WI38 (cell line): ENCODE results near the gene MYO3B.

Experiments used
- H3K4me3 ChIP-seq: 2 replicates; pipeline ENCODE4 v1.5.1; 2011; ENCODE audit warnings: low read depth, mild to moderate bottlenecking, control low read depth, low read length
- TF ChIP-seq, protein P1 (sequence below): IDR thresholded peaks from 2 replicates; pipeline ENCODE4 v1.5.1; 2012; ENCODE audit warnings: low read depth, mild to moderate bottlenecking, control low read depth, low read length

Gene MYO3B

DNA sequence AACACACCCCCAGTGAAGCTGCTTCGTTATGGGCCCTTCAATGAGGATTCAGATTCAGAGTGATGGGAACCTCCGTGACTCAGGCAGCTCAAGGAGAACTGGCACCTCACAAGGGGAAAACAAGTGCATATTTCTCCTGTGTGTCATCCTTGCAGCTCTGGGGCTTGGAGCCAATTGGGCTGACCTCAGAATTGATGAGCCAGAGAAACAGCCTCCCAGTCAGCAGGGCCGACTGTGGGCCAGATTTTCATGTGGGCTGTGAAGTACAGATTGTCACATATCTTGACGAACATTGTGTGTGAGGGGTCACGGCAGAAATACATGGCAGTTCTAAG, 347.6 kb downstream of the MYO3B start:
- TF ChIP-seq, protein P1, sequence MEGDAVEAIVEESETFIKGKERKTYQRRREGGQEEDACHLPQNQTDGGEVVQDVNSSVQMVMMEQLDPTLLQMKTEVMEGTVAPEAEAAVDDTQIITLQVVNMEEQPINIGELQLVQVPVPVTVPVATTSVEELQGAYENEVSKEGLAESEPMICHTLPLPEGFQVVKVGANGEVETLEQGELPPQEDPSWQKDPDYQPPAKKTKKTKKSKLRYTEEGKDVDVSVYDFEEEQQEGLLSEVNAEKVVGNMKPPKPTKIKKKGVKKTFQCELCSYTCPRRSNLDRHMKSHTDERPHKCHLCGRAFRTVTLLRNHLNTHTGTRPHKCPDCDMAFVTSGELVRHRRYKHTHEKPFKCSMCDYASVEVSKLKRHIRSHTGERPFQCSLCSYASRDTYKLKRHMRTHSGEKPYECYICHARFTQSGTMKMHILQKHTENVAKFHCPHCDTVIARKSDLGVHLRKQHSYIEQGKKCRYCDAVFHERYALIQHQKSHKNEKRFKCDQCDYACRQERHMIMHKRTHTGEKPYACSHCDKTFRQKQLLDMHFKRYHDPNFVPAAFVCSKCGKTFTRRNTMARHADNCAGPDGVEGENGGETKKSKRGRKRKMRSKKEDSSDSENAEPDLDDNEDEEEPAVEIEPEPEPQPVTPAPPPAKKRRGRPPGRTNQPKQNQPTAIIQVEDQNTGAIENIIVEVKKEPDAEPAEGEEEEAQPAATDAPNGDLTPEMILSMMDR = no peak
- H3K4me3 ChIP-seq = no peak overlapping the region

DNA sequence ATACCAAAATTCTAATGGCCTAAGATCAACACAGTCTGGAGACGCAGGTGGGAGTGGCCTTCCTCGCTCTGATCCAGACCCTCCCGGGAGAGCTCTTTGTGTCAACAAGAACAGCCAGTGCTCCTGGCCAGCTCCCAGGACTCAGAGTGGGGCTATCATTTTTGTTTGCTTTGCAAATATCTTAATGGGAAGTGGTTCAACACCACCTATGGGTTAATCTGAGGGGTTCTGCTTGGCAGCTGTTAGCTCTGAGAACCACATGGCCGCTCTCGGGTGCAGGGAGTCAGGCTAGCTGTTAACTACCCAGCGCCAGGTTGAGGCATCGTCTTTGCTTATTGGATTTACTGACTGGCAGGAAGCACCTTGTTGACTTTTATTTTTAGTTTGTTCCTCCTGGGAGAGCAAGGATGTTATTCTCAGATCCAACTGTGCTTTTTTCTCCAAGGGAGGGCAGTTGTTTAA, 352.4 kb downstream of the MYO3B start:
- TF ChIP-seq, protein P1 = no peak

DNA sequence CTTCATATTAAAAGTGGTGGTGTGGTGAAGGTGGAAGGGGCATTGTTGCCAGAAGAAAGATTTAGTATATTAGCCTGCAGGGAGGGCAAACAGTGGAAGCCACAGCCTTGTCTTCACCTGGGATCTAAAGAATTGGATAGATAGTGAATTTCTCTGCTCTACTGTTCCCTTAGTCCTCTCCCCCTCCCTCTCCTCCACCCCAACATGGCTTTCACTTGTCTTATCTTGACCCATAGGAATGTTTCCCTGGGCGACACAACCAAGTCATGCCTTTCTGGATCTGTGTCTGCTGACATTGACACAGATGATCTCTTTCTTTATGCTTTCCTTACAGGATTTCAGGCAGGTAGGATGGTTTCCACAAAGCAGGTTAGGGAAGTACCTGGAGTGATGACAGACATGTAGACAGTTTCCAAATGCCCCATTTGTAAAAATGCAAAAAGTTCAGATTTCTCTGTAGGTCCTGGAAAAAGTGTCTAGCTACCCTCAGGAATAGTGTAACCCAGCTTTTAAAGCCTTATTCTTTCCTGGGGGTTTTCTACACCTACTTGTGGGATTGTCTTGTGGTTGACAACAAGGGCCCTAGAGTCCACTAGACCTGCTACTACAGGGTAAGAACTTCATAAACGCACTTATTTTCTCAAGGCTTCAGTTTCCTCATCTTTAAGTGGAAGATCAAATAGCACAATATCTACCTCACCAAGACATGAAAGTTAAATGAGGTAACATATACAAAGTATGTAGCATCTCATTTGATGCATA, 353.0 kb downstream of the MYO3B start:
- TF ChIP-seq, protein P1 = no peak
- H3K4me3 ChIP-seq = no peak overlapping the region

More for the DNA sequence above, 352.4 kb downstream of the MYO3B start:
- no peak overlapping the region for H3K4me3 ChIP-seq

DNA sequence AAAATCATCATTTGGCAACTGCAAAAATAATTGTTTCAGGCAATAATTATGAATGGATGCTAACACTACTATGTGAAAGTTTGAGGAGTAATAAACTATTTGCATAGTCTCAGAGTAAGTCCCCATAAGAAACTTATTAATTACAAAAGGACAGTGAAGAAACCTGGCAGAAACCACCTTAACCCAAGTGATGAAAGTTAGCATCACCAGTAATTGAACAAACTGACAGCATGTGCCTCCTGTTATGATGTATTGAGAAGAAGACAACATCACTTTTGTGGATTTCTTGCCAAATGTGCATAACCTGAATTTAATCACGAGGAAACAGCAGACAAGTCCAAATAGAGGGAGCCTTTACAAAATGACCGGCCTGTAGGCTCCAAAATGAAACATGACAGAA, 353.9 kb downstream of the MYO3B start:
- TF ChIP-seq, protein P1 = no peak
- no peak overlapping the region for H3K4me3 ChIP-seq

DNA sequence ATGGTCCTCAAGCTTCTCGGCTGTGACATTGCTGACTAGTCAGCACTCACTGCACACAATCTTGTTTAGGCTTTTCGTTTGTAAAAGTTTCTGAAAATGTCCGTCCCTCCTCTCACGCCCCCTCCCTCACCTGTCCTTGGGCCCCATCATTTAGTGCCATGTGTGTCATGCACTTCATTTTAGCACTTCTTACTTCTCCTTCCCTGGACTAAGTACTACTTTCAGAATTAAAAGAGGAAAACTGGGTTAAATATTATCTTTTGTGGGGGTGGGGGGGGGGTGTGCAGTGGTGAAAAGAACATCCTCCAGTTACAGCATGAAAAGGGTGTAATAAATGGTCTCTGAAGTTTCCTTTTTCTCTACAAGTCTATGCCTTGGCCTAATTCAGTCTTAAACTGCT, 355.2 kb downstream of the MYO3B start:
- TF ChIP-seq, protein P1 = no peak
- no peak overlapping the region for H3K4me3 ChIP-seq

DNA sequence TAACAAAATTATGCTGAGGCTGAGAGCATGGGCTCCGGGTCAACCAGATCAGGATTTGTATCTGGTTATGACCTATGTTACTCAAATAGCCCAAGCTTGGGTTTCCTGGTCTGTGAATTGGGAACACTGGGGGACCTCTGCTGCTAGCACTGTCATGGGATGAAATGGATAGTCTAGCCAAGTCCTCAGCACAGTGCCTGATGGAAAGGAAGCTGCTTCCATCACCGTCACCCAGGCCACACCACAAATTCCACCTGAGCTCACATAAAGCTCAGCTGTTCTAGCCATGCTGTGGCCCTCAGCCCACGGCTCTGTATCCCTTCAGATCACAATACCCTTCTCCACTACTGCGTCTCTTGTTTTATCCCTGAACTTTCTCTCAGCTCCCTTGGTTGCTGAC, 357.6 kb downstream of the MYO3B start:
- H3K4me3 ChIP-seq = no peak overlapping the region
- TF ChIP-seq, protein P1 = no peak

DNA sequence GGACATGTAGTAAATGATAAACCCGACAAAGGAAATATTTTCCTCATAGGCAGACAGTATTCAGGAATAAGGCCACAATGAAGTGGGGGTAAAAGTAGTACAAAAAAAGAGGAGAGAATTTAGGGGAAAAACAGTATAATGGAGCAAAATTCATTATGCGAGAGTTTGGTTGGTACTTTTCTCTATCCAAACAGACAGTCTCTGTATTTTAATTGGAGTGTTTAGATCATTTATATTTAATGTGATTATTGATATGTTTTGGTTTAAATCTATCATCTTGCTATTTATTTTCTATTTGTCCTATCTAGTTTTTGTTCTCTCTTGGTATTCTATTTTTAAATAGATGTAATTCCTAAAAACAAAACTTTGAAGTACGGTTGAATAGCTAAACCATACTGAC, 366.9 kb downstream of the MYO3B start:
- no peak overlapping the region for H3K4me3 ChIP-seq
- TF ChIP-seq, protein P1 = no peak
